Activated CD4-positive, alpha-beta T cell treated with anti-CD3 and anti-CD28 coated beads for 4 hours (primary cell): ENCODE results near the gene TK1.

Source experiments
- DNase-seq, 2 donors: peaks; one replicate each; pipeline ENCODE4 v3.0.0-alpha.2; 2020

The TK1 gene

GRCh38 chr17:78132767-78133178, 54.1 kb downstream of the TK1 start:
- no peak for DNase-seq

- peak; percentile 58 to 81 for DNase-seq
Measured at GRCh38 chr17:78132084-78132676, 54.7 kb downstream of the TK1 start.

- peak; percentile 54 to 80 for DNase-seq
Measured at GRCh38 chr17:78131172-78132083, 55.4 kb downstream of the TK1 start.

GRCh38 chr17:78130437-78131101, 56.3 kb downstream of the TK1 start, which contains the start of gene TMC8:
TMC8 (plus strand) TSS chr17:78130771; CDS start chr17:78131589, 818 bp downstream.
- DNase-seq: peak in 1 of 2 donors; percentile 66

GRCh38 chr17:78130090-78130436, 56.8 kb downstream of the TK1 start:
- DNase-seq: no peak

- DNase-seq: no peak
Measured at GRCh38 chr17:78129351-78130089, 57.3 kb downstream of the TK1 start.

- peak; percentile 69 to 78 for DNase-seq
Measured at GRCh38 chr17:78128551-78129350, 58.1 kb downstream of the TK1 start, which contains the start of gene TMC6. TMC6 (minus strand) TSS chr17:78128755; CDS start chr17:78126832, 1,923 bp downstream.

GRCh38 chr17:78127888-78128550, 58.8 kb downstream of the TK1 start:
- DNase-seq: no peak

GRCh38 chr17:78127239-78127887, 59.5 kb downstream of the TK1 start:
- peak in 1 of 2 donors; percentile 65 for DNase-seq

- DNase-seq: no peak
Measured at GRCh38 chr17:78126895-78127238, 60.0 kb downstream of the TK1 start.

- no peak for DNase-seq
Measured at GRCh38 chr17:78125976-78126894, 60.6 kb downstream of the TK1 start.

GRCh38 chr17:78125138-78125913, 61.5 kb downstream of the TK1 start:
- DNase-seq: no peak

GRCh38 chr17:78124836-78125137, 62.1 kb downstream of the TK1 start:
- DNase-seq: no peak
